ENCODE data around the gene IQSEC3. TPM values are rescaled to one million over a fixed set of nuclear protein-coding genes. Genes with fewer than 3 reads are reported as not detected.

The IQSEC3 gene
- total RNA-seq, 1 experiment from 2014 or later, result not detected

DNA sequence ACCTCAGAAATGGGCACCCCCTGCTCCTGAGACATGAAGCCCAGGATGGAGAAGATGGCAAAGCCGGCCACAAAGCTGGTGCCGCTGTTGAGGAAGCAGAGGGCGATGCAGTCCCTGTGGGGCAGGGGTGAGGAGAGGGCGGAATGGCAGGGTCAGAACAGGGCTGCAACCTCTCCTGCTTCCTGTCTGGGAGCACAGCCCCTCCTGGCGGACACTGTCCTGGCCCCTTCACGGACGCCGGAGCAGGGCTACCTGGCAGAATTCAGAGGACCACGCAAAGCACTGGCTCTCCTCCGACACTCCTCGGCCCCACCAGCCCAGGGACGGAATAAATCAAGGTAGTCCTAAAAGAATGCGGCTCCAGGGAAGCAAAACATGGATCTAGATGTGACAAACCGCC, 159.8 kb downstream of the IQSEC3 start:
- Mint-ChIP-seq H3K4me1 (ENCODE audit: insufficient read depth, unreplicated experiment) (no peaks in the 10 kb centered on the region), H3K27ac (ENCODE audit: low read depth, unreplicated experiment) (no peak overlapping the region), H3K4me3 (ENCODE audit: unreplicated experiment) (no peak overlapping the region), H3K36me3 (ENCODE audit: insufficient read depth, unreplicated experiment) (no peaks in the 10 kb centered on the region), H3K27me3 (ENCODE audit: insufficient read depth, unreplicated experiment) (peaks cover 64% of the 10 kb centered on the region), H3K9me3 (ENCODE audit: unreplicated experiment) (no peaks in the 10 kb centered on the region)
- TF ChIP-seq, protein P1, sequence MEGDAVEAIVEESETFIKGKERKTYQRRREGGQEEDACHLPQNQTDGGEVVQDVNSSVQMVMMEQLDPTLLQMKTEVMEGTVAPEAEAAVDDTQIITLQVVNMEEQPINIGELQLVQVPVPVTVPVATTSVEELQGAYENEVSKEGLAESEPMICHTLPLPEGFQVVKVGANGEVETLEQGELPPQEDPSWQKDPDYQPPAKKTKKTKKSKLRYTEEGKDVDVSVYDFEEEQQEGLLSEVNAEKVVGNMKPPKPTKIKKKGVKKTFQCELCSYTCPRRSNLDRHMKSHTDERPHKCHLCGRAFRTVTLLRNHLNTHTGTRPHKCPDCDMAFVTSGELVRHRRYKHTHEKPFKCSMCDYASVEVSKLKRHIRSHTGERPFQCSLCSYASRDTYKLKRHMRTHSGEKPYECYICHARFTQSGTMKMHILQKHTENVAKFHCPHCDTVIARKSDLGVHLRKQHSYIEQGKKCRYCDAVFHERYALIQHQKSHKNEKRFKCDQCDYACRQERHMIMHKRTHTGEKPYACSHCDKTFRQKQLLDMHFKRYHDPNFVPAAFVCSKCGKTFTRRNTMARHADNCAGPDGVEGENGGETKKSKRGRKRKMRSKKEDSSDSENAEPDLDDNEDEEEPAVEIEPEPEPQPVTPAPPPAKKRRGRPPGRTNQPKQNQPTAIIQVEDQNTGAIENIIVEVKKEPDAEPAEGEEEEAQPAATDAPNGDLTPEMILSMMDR (IDR thresholded peaks at IDR 0.05; ENCODE audit: unreplicated experiment), result no peak
- POLR2A ChIA-PET, result no interaction called here
- intact Hi-C loops (cut with micrococcal nuclease), result no loop called here
- BruUV-seq (replicated peaks), result no TSS peak
- CTCF ChIA-PET, result no interaction called here
- DNase-seq (ENCODE audit: unreplicated experiment), result no peak

- Mint-ChIP-seq H3K9me3 (ENCODE audit: unreplicated experiment) (no peaks in the 10 kb centered on the region), H3K27me3 (ENCODE audit: insufficient read depth, unreplicated experiment) (peaks cover 61% of the 10 kb centered on the region), H3K4me1 (ENCODE audit: insufficient read depth, unreplicated experiment) (no peaks in the 10 kb centered on the region), H3K27ac (ENCODE audit: low read depth, unreplicated experiment) (no peak overlapping the region), H3K36me3 (ENCODE audit: insufficient read depth, unreplicated experiment) (no peaks in the 10 kb centered on the region), H3K4me3 (ENCODE audit: unreplicated experiment) (no peak overlapping the region)
- TF ChIP-seq, protein P1 (IDR thresholded peaks at IDR 0.05; ENCODE audit: unreplicated experiment), result no peak
- intact Hi-C loops (cut with micrococcal nuclease), result no loop called here
- CTCF ChIA-PET, result no interaction called here
- BruUV-seq (replicated peaks), result no TSS peak
- no peak for DNase-seq (ENCODE audit: unreplicated experiment)
- POLR2A ChIA-PET, result no interaction called here
Observed at GRCh38 chr12:227286-227915, 160.8 kb downstream of the IQSEC3 start.

Other genes with a start within 250 kb of the IQSEC3 start
- gene SLC6A12, start 147.4 kb downstream of the IQSEC3 start, total RNA-seq (2022), result not detected in 2 replicates
- gene SLC6A13, start 196.1 kb downstream of the IQSEC3 start, total RNA-seq (2022), result 0.72 and 1.3 TPM in 2 replicates